ENCODE results near the gene OR2L3.

The OR2L3 gene

DNA sequence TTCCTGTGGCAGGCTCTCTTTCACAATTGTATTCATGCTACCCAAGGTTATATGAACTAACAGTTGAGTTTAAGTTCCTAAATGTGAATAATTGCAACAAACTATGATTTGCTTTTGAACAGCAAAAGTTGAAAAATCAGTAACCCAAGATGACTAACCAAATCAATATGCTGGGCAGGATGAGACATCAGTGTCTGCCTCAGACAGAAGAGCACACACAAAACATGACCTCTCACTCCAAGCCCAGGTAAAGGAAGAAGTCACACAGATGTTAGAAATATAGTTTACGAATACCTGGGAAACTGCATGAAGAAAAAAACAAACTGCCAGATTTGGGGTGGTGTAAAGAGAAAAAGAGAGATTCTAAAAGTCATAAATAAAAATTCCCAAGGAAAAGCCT is 51.9 kb downstream of the OR2L3 start:
- no peak for TF ChIP-seq ZNF274 (IDR thresholded peaks at IDR 0.05; ENCODE audit: low read depth, low read length)

DNA sequence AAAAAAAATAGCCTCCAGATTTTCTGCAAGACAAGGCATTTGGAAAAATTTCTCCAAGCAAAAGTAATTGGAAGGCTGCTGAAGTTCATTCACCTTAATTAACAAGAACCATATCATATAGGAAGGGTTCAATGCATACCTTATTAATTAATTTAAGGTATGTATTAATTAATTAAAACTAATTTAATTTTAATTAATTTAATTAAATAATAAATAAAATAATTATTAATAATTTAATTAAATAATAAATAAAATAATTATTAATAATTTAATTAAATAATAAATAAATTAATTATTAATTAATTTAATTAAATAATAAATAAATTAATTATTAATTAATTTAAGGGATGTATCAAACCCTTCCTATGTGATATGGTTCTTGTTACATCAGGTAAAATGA is 56.2 kb downstream of the OR2L3 start:
- no peak for TF ChIP-seq ZNF274 (IDR thresholded peaks at IDR 0.05; ENCODE audit: low read depth, low read length)
- no peak overlapping the region for H3K4me3 ChIP-seq (ENCODE audit: low read length)

More for the DNA sequence above, 51.9 kb downstream of the OR2L3 start:
- H3K4me3 ChIP-seq (ENCODE audit: low read length) = no peak overlapping the region

DNA sequence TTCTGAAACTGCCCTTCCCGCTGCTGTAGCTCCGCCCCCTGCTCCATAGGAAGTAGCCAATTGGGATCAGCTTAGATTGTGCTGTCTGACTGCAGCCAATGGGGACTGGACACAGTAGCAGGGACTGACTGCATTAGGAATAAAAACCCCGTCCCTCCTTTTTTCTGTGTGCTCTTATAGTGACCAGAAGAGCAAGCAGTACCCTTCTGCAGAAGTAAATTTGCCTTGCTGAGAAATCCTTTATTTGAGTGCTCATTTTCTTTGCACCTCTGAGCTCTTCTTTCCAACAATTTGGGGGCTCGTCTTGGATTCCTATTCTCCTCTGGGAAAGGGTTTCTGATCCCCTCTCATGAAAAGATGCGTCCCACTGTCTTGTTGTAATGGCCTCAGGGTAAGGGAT is 64.5 kb downstream of the OR2L3 start:
- H3K4me3 ChIP-seq (ENCODE audit: low read length) = no peak overlapping the region
- no peak for TF ChIP-seq ZNF274 (IDR thresholded peaks at IDR 0.05; ENCODE audit: low read depth, low read length)
